ENCODE results near the gene PSD4. TPM values are rescaled to one million over a fixed set of nuclear protein-coding genes. Genes with fewer than 3 reads are reported as not detected.

The PSD4 gene
- total RNA-seq, 1 experiment from 2014 or later = 1.0 TPM

DNA sequence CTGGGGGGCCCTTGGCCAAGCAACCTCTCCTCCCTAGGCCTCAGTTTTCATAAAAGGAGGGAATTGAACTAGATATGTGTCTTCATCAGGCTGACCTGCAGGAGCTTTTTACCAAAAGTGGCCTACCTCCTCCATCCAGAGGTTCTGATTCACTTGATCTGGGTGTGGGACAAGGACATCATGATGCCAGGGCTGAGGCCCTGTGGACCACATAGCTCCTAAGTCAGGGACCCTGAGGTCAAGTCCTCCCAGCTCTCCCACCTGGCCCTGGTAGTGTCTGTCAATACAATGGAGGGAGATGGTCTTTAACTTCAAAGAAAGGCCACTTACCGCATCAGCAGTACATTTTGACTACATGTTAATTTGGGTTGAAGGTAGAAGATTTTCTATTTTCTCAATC, 35.9 kb upstream of the PSD4 start:
- H2BK15ac ChIP-seq (ENCODE audit: low read depth, low read length) = no peak overlapping the region
- H4K8ac ChIP-seq (replicated peaks; ENCODE audit: insufficient read length, low read depth, low read length) = no peak overlapping the region
- no peak overlapping the region for H3K4ac ChIP-seq (ENCODE audit: low read depth, low read length)
- H4K91ac ChIP-seq (ENCODE audit: insufficient read length, low read depth, low read length) = no peak overlapping the region
- no peak overlapping the region for H3K27ac ChIP-seq (ENCODE audit: insufficient read length, low read depth, low read length)
- Mint-ChIP-seq H3K9me3 (no peaks in the 10 kb centered on the region), H3K4me3 (no peak overlapping the region), H3K27me3 (ENCODE audit: low read depth) (no peaks in the 10 kb centered on the region; the same call in 1 of the 2 replicates), H3K27ac (no peak overlapping the region), H3K4me1 (peaks cover 0 to 5% of the 10 kb centered on the region in 2 experiments; a peak in 2 of 4 replicates), H3K36me3 (ENCODE audit: insufficient read depth in 1 of 3, low read depth in 3 of 3) (no peaks in the 10 kb centered on the region)
- H3K23ac ChIP-seq (ENCODE audit: insufficient read length, low read depth, low read length) = no peak overlapping the region
- H3K56ac ChIP-seq (ENCODE audit: insufficient read length, low read depth, low read length) = no peak overlapping the region
- DNase-seq = no peak
- H4K5ac ChIP-seq (ENCODE audit: insufficient read length, low read depth, low read length) = no peak overlapping the region
- TF ChIP-seq, protein P1, sequence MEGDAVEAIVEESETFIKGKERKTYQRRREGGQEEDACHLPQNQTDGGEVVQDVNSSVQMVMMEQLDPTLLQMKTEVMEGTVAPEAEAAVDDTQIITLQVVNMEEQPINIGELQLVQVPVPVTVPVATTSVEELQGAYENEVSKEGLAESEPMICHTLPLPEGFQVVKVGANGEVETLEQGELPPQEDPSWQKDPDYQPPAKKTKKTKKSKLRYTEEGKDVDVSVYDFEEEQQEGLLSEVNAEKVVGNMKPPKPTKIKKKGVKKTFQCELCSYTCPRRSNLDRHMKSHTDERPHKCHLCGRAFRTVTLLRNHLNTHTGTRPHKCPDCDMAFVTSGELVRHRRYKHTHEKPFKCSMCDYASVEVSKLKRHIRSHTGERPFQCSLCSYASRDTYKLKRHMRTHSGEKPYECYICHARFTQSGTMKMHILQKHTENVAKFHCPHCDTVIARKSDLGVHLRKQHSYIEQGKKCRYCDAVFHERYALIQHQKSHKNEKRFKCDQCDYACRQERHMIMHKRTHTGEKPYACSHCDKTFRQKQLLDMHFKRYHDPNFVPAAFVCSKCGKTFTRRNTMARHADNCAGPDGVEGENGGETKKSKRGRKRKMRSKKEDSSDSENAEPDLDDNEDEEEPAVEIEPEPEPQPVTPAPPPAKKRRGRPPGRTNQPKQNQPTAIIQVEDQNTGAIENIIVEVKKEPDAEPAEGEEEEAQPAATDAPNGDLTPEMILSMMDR (conservative IDR thresholded peaks at IDR 0.05) = no peak
- H2BK120ac ChIP-seq (ENCODE audit: low read depth, low read length, poor library complexity, severe bottlenecking) = no peak overlapping the region
- WGBS (ENCODE audit: extremely low coverage, insufficient read length, low lambda C conversion rate) = no CpG with 5 or more reads among the region's 1 CpG
- no peak overlapping the region for H3T11ph ChIP-seq (ENCODE audit: low read length)
- no peak overlapping the region for H2AFZ ChIP-seq (ENCODE audit: low read length)
- H3K14ac ChIP-seq (ENCODE audit: insufficient read depth, low read length) = no peak overlapping the region
- no peaks in the 10 kb centered on the region for H3K79me2 ChIP-seq (ENCODE audit: insufficient read depth, low read length)
- H3K27me3 ChIP-seq (ENCODE audit: insufficient read depth, low read length) = no peaks in the 10 kb centered on the region
- H3K23me2 ChIP-seq (ENCODE audit: insufficient read length, low read depth, low read length, poor library complexity, severe bottlenecking) = no peaks in the 10 kb centered on the region
- H2AK5ac ChIP-seq (ENCODE audit: insufficient read length, low read length) = no peak overlapping the region
- H3K79me1 ChIP-seq (ENCODE audit: insufficient read depth, low read depth, low read length, poor library complexity, severe bottlenecking) = no peaks in the 10 kb centered on the region
- H2BK20ac ChIP-seq (ENCODE audit: low read depth, low read length, poor library complexity, severe bottlenecking) = no peak overlapping the region
- no peaks in the 10 kb centered on the region for H3K9me3 ChIP-seq (ENCODE audit: control insufficient read depth, low read depth, low read length)
- H3K4me2 ChIP-seq (ENCODE audit: insufficient read depth, insufficient read length, low read length) = no peak overlapping the region
- no peak overlapping the region for H3K18ac ChIP-seq (ENCODE audit: insufficient read length, low read depth, low read length)
- H3K9ac ChIP-seq (ENCODE audit: extremely low read depth, insufficient read length, low read length) = no peak overlapping the region
- no peak overlapping the region for H2BK12ac ChIP-seq (ENCODE audit: insufficient read length, low read depth, low read length)
- H4K20me1 ChIP-seq (ENCODE audit: control insufficient read depth, insufficient read depth, insufficient read length) = no peaks in the 10 kb centered on the region
- H2BK5ac ChIP-seq (ENCODE audit: insufficient read length, low read length) = no peak overlapping the region
- no peaks in the 10 kb centered on the region for H3K4me1 ChIP-seq (ENCODE audit: insufficient read depth, low read length)
